Measurements from ENCODE around the gene ATP2C1.
A peak's percentile ranks its signal among the peaks of the same experiment; 100 is the strongest.
"Not testable (repeated sequence)": the region's sequence is repeated elsewhere in the genome, so short reads cannot be mapped to it uniquely, and the experiment has no call there.

ATP2C1 gene

DNA sequence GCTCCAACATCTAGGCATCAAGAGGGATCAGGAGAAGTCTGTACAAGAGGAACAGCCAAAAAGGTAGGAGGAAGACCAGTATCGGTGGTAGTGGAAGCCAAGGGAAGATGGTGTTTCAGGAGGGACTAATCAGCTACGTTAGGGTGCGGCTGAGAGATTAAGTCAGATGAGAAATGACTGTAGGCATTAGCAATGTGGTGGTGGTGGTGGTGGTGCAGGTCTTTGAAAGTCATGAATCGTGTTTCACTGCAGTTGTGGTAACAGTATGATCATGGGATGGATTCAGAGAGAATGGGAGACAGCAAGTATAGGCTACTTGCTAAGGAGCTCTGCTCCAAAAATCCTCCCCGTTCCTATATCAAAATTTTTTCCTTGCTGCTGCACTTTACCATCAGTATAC is 97.2 kb downstream of the ATP2C1 start:
- DNase-seq = no peak

DNA sequence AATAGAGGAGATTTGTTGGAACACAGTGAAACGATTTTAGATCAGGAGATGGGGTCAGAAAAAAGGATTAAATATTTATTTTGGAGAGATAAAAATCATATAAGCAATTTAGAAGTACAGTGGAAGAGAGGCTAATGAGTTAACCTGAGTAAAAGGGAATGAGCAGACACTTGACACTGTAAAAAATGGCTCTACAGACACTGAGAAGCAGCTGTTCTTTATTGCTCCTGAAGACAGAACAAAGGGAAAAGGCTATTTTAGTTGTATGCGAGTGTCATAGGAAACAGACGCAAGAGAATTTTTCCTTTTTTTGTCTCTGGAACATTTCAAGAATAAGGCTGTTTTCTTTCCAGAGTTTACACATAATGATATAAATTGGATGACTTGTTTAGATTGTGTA is 98.5 kb downstream of the ATP2C1 start:
- DNase-seq = no peak

DNA sequence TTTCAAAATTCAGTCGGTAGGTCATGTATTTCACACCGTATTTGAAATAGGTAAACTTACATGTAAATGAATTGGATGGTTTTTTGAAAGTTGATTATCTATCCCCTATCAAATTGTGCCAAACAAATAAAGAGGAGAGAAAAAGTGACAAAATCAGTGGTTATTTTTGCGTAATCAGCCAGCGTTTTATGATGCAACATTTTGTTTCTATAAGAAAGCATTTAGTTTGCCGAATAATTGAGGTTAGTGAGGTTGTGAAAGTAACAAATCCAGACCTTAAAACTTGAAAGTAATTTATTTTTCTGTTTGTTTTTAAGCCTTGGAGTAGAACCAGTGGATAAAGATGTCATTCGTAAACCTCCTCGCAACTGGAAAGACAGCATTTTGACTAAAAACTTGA is 103.4 kb downstream of the ATP2C1 start:
- DNase-seq = no peak

- no peak for DNase-seq
Measured at GRCh38 chr3:131001071-131001470, 107.2 kb downstream of the ATP2C1 start.

DNA sequence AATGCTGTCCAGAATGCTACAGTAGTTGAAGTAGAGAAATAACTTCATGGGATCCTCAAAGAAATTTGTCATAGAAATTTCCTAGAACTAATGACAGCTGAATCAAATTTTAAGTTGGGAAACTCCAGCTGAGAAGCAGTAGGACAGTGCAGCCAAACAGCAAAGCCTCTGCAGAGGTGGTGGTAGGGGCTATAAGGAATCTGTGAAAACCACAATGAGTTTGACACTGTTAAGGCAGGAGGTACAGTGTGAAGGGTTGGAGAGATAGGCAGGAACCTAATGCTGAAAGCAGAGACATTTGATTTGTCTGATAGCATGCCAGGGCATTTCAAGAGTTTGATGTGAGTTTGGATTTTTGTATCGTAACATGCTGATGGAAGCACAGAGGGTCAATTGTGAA is 110.7 kb downstream of the ATP2C1 start:
- DNase-seq = no peak

GRCh38 chr3:131007256-131007655 is 113.4 kb downstream of the ATP2C1 start:
- no peak for DNase-seq

GRCh38 chr3:131007782-131008181 is 113.9 kb downstream of the ATP2C1 start:
- peak; percentile 12 for DNase-seq

- no peak for DNase-seq
Measured at GRCh38 chr3:131008326-131008725, 114.4 kb downstream of the ATP2C1 start.

GRCh38 chr3:131009698-131010097 is 115.8 kb downstream of the ATP2C1 start:
- DNase-seq = no peak

DNA sequence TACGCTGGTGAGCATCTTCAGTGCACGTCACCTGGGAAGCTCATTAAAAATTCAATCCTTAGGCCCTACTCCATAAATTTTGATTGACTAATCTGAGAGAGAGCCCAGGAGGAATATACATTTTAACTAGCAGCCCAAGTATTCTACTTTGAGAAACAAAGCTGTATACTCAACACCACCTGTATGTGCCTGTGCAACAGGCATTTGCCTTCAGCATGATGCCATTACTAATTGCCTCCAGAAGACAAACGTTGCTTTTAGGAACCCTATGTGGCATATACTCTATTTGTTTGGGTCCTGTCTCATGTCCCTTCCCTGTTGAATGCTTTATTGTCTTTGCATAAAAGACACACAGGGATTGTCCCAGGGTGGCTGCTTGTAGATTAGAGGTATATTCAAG is 125.1 kb downstream of the ATP2C1 start:
- no peak for DNase-seq

GRCh38 chr3:131020122-131020693 is 126.3 kb downstream of the ATP2C1 start:
- no peak for DNase-seq

- no peak for DNase-seq
Measured at GRCh38 chr3:131025539-131025938, 131.7 kb downstream of the ATP2C1 start.

GRCh38 chr3:131026321-131027151 is 132.7 kb downstream of the ATP2C1 start, which contains the start of the genes ASTE1 and NEK11:
ASTE1 (minus strand) TSS chr3:131026825; CDS start chr3:131025306, 1,519 bp downstream.
NEK11 (plus strand) TSS chr3:131026877; CDS start chr3:131029709, 2,832 bp downstream.
- DNase-seq = peak; percentile 79

GRCh38 chr3:131028844-131029243 is 135.0 kb downstream of the ATP2C1 start:
- no peak for DNase-seq

DNA sequence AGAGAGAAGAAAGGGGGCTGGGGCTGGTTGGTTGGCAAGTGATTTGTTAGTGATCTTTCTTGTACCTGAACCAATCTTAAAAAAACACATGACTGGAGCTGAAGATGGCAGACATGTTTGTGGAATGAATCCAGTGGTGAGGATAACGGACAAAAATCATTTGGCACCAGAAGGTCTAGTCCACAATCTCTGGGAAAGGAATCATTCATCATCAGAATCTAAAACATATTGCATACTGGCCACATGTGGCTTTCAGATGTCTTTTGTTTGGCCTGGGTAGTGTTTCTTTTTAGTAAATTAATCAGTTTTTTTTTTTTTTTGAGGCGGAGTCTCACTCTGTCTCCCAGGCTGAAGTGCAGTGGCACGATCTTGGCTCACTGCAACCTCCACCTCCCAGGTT is 137.8 kb downstream of the ATP2C1 start:
- DNase-seq = peak; percentile 51

DNA sequence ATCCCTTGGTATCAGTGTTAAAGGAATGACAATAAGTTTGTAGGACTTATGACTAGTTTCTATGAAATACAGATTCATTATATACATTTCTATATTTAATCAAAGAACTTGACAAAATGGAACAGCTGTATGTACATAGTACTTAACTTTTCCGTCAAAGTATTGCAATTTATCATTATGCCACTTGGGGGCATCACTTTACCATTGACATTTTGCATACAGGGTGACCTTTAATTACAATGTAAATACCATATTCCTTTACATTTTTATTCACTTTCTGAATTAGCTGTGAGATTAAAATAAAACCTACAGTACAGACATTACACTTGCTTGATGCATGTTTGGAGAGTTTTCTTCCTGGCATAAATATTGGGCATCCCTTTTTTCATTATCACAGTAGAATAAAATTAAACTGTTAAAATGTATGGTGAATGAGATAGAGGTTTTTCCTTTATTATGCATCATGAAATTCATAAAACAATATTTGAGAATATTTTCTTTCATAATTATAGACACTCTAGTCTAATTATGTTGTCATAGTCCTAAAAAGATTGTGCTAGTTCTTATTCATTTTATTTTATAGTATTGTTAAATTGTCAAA is 139.7 kb downstream of the ATP2C1 start:
- peak; percentile 54 for DNase-seq

DNA sequence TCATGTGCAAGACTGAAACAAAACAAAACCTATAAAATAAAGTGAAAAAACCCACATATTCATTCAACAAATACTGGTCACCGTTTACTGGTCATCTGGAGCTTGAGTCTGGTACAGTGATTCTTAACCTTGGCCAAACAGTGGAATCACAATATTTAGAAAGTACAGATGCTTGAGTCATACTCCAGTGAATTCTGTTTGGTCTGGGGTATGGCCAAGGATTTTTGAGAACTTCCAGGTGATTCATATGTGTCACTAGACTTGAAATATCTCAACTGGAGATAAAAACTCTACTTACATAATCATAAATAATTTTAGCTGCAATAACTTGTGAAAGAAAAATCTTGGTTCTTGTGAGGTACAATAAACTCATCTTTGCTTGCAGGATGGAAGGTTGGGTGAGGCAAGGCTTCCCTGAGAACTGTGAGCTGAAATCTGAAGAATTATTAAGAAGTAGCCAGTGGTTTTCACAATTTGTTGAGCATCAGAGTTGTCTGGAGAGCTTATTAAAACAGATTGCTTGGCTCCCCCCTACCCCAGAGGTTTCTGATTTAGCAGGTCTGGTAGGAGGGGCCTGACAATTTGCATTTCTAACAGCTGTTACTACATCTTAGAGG is 142.4 kb downstream of the ATP2C1 start:
- DNase-seq = peak; percentile 82

DNA sequence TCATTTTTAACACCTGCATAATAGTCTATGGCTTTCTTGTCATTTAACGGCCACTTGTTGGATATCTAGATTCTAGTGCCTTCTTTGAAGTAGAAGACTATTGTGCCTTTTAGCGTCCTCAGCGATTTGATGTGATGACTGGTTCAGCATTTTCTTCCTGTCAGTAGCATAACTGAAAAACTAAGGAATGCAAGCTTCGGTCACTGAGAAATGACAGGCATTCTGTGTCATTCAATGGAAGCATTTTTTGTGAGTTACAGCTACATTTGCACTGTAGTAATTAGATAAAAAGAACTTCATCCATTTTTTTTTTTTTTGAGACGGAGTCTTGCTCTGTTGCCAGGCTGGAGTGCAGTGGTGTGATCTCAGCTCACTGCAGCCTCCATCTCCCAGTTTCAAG is 143.1 kb downstream of the ATP2C1 start:
- DNase-seq = peak; percentile 30

GRCh38 chr3:131038326-131038725 is 144.4 kb downstream of the ATP2C1 start:
- no peak for DNase-seq

DNA sequence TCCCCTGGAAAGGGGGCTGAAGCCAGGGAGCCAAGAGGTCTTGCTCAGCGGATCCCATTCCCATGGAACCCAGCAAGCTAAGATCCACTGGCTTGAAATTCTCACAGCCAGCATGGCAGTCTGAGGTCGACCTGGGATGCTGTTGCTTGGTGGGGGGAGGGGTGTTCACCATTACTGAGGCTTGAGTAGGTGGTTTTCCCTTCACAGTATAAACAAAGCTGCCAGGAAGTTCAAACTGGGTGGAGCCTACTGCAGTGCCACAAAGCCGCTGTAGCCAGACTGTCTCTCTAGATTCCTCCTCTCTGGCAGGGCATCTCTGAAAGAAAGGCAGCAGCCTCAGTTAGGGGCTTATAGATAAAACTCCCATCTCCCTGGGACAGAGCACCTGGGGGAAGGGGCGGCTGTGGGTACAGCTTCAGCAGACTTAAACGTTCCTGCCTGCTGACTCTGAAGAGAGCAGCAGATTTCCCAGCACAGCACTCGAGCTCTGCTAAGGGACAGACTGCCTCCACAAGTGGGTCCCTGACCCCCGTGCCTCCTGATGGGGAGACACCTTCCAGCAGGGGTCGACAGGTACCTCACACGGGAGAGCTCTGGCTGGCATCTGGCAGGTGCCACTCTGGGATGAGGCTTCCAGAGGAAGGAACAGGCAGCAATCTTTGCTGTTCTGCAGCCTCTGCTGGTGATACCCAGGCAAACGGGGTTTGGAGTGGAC is 148.5 kb downstream of the ATP2C1 start:
- DNase-seq = not testable (repeated sequence)

- DNase-seq = no peak
Measured at GRCh38 chr3:131047582-131047981, 153.7 kb downstream of the ATP2C1 start.

DNA sequence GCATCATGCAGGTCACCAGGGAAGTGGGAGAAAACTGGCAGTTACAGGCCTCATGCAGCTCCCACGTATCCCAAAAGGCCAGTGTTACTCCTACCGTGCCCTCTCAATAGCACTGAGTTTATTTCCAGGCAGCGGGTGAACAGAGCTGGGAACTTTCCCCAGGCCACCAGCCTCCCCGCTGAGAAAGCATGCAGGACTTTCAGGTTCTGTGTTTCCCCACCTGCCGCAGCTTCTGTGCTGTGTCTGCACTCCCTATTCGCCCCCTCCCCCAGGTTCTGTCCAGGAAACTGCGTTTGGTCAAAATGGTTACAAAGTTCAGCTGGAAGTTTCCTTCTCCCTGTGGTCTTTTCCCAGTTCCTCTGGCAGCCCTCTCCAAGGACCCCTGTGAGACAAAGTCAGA is 154.1 kb downstream of the ATP2C1 start:
- no peak for DNase-seq

GRCh38 chr3:131050001-131050400 is 156.1 kb downstream of the ATP2C1 start:
- no peak for DNase-seq
